ENCODE results near the gene SNAP29. TPM values are rescaled to one million over a fixed set of nuclear protein-coding genes. Genes with fewer than 3 reads are reported as not detected.

Gene SNAP29
- total and polyA plus RNA-seq, 4 donors, result 10.5 to 26.2 (median 16.3) TPM

GRCh38 chr22:20857247-20857643, 1.6 kb upstream of the SNAP29 start:
- no peak for DNase-seq (ENCODE audit: low spot score)
- Histone ChIP-seq H3K27me3 (ENCODE audit: control insufficient read depth in 4 of 4, insufficient read depth in 4 of 4, low read length in 3 of 4) (no peaks in the 10 kb centered on the region), H3K4me3 (ENCODE audit: low read depth in 1 of 3, low read length in 3 of 3) (peak overlapping the region; percentile 8 to 82 (median 62))

GRCh38 chr22:20857838-20858614, 781 bp upstream of the SNAP29 start:
- Histone ChIP-seq H3K27me3 (ENCODE audit: control insufficient read depth in 4 of 4, insufficient read depth in 4 of 4, low read length in 3 of 4) (no peaks in the 10 kb centered on the region), H3K9ac (ENCODE audit: low read depth in 1 of 2, low read length in 2 of 2) (peak overlapping the region; percentile 62 to 84), H3K4me1 (ENCODE audit: control insufficient read depth in 4 of 4, insufficient read depth in 4 of 4, low read length in 3 of 4) (peaks cover 6 to 36% (median 21%) of the 10 kb centered on the region in 4 donors), H3K27ac (ENCODE audit: low read depth in 1 of 2, low read length in 2 of 2) (peak overlapping the region; percentile 93 to 95), H3K36me3 (ENCODE audit: control insufficient read depth in 4 of 4, insufficient read depth in 3 of 4, low read depth in 1 of 4, low read length in 3 of 4) (peaks cover 0 to 2% (median 0%) of the 10 kb centered on the region in 4 donors), H3K9me3 (ENCODE audit: control insufficient read depth in 4 of 4, low read length in 3 of 4) (no peaks in the 10 kb centered on the region), H3K4me3 (ENCODE audit: low read depth in 1 of 3, low read length in 3 of 3) (peak overlapping the region; percentile 62 to 88 (median 82))
- under 1% methylated on average over 38 of the region's 38 CpGs for WGBS
- TF ChIP-seq EGR1 (IDR thresholded peaks at IDR 0.05; ENCODE audit: low read depth in 2 of 2), result peak in 1 of 2 donors; percentile 10
- TF ChIP-seq HNF4G (IDR thresholded peaks at IDR 0.05), result no peak
- peak in 1 of 2 donors; percentile 3 for TF ChIP-seq RAD21 (IDR thresholded peaks at IDR 0.05)
- DNase-seq (ENCODE audit: low spot score), result peak; percentile 80

More at GRCh38 chr22:20857247-20857643, 1.6 kb upstream of the SNAP29 start:
- H3K4me1 ChIP-seq (ENCODE audit: control insufficient read depth in 4 of 4, insufficient read depth in 4 of 4, low read length in 3 of 4), result peaks cover 6 to 36% (median 23%) of the 10 kb centered on the region in 4 donors
- H3K36me3 ChIP-seq (ENCODE audit: control insufficient read depth in 4 of 4, insufficient read depth in 3 of 4, low read depth in 1 of 4, low read length in 3 of 4), result no peaks in the 10 kb centered on the region
- peak overlapping the region in 1 of 2 donors; percentile 95 for H3K27ac ChIP-seq (ENCODE audit: low read depth in 1 of 2, low read length in 2 of 2)
- TF ChIP-seq EGR1 (IDR thresholded peaks at IDR 0.05; ENCODE audit: low read depth in 2 of 2), result no peak
- no peak for TF ChIP-seq NR2F2 (IDR thresholded peaks at IDR 0.05)
- TF ChIP-seq, protein P1, sequence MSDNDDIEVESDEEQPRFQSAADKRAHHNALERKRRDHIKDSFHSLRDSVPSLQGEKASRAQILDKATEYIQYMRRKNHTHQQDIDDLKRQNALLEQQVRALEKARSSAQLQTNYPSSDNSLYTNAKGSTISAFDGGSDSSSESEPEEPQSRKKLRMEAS (IDR thresholded peaks at IDR 0.05), result no peak
- TF ChIP-seq RAD21 (IDR thresholded peaks at IDR 0.05), result no peak
- TF ChIP-seq HNF4A (conservative IDR thresholded peaks at IDR 0.05), result no peak
- TF ChIP-seq YY1 (IDR thresholded peaks at IDR 0.05), result no peak
- H3K9ac ChIP-seq (ENCODE audit: low read depth in 1 of 2, low read length in 2 of 2), result peak overlapping the region in 1 of 2 donors; percentile 84
- 23% methylated on average over 7 of the region's 7 CpGs for WGBS
- H3K9me3 ChIP-seq (ENCODE audit: control insufficient read depth in 4 of 4, low read length in 3 of 4), result no peaks in the 10 kb centered on the region

DNA sequence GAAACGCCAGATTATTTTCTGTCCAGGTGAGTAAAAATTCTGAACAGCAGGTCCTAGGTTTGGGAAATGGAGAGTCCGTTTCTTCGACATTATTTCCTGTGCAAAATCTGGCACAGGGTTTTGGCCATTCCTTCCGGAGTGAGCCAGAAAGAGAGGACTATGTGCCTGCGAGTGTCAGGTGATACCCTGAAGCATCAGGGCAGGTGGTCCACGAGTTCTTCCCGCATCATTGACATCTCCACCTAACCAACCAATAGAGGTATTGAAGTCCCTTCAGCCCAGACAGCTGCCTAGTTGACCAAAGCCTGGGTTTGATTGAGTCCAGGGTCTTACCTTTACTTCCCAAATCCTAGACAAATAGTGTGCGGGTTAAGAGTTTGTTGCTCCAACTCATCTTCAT, 808 bp downstream of the SNAP29 start:
- Histone ChIP-seq H3K9me3 (ENCODE audit: control insufficient read depth in 4 of 4, low read length in 3 of 4) (no peaks in the 10 kb centered on the region), H3K27ac (ENCODE audit: low read depth in 1 of 2, low read length in 2 of 2) (peak overlapping the region in 1 of 2 donors; percentile 91), H3K4me3 (ENCODE audit: low read depth in 1 of 3, low read length in 3 of 3) (peak overlapping the region; percentile 77 to 91 (median 82)), H3K4me1 (ENCODE audit: control insufficient read depth in 4 of 4, insufficient read depth in 4 of 4, low read length in 3 of 4) (peaks cover 6 to 36% (median 21%) of the 10 kb centered on the region in 4 donors), H3K9ac (ENCODE audit: low read depth in 1 of 2, low read length in 2 of 2) (peak overlapping the region; percentile 58 to 72), H3K36me3 (ENCODE audit: control insufficient read depth in 4 of 4, insufficient read depth in 3 of 4, low read depth in 1 of 4, low read length in 3 of 4) (peaks cover 0 to 3% (median under 1%) of the 10 kb centered on the region in 4 donors), H3K27me3 (ENCODE audit: control insufficient read depth in 4 of 4, insufficient read depth in 4 of 4, low read length in 3 of 4) (no peaks in the 10 kb centered on the region)
- 24% methylated on average over 8 of the region's 8 CpGs for WGBS
- no peak for DNase-seq (ENCODE audit: low spot score)
- TF ChIP-seq TAF1 (conservative IDR thresholded peaks at IDR 0.05) (no peak), CTCF (IDR thresholded peaks at IDR 0.05; ENCODE audit: low read depth, low read length, missing input control) (no peak), FOXA1 (IDR thresholded peaks at IDR 0.05) (no peak), RXRA (IDR thresholded peaks at IDR 0.05) (no peak)
- TF ChIP-seq, protein P2, sequence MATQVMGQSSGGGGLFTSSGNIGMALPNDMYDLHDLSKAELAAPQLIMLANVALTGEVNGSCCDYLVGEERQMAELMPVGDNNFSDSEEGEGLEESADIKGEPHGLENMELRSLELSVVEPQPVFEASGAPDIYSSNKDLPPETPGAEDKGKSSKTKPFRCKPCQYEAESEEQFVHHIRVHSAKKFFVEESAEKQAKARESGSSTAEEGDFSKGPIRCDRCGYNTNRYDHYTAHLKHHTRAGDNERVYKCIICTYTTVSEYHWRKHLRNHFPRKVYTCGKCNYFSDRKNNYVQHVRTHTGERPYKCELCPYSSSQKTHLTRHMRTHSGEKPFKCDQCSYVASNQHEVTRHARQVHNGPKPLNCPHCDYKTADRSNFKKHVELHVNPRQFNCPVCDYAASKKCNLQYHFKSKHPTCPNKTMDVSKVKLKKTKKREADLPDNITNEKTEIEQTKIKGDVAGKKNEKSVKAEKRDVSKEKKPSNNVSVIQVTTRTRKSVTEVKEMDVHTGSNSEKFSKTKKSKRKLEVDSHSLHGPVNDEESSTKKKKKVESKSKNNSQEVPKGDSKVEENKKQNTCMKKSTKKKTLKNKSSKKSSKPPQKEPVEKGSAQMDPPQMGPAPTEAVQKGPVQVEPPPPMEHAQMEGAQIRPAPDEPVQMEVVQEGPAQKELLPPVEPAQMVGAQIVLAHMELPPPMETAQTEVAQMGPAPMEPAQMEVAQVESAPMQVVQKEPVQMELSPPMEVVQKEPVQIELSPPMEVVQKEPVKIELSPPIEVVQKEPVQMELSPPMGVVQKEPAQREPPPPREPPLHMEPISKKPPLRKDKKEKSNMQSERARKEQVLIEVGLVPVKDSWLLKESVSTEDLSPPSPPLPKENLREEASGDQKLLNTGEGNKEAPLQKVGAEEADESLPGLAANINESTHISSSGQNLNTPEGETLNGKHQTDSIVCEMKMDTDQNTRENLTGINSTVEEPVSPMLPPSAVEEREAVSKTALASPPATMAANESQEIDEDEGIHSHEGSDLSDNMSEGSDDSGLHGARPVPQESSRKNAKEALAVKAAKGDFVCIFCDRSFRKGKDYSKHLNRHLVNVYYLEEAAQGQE (IDR thresholded peaks at IDR 0.05), result no peak

Measured in liver (tissue), 9 donors.